GM18526 (cell line): Measurements from ENCODE around the gene CTCFL.

Experiments
- POLR2A ChIP-seq: IDR thresholded peaks from 3 replicates; pipeline ENCODE4 v1.6.1; 2011; ENCODE audit not compliant: insufficient read length; ENCODE audit errors: extremely low read depth

CTCFL gene, protein sequence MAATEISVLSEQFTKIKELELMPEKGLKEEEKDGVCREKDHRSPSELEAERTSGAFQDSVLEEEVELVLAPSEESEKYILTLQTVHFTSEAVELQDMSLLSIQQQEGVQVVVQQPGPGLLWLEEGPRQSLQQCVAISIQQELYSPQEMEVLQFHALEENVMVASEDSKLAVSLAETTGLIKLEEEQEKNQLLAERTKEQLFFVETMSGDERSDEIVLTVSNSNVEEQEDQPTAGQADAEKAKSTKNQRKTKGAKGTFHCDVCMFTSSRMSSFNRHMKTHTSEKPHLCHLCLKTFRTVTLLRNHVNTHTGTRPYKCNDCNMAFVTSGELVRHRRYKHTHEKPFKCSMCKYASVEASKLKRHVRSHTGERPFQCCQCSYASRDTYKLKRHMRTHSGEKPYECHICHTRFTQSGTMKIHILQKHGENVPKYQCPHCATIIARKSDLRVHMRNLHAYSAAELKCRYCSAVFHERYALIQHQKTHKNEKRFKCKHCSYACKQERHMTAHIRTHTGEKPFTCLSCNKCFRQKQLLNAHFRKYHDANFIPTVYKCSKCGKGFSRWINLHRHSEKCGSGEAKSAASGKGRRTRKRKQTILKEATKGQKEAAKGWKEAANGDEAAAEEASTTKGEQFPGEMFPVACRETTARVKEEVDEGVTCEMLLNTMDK

DNA sequence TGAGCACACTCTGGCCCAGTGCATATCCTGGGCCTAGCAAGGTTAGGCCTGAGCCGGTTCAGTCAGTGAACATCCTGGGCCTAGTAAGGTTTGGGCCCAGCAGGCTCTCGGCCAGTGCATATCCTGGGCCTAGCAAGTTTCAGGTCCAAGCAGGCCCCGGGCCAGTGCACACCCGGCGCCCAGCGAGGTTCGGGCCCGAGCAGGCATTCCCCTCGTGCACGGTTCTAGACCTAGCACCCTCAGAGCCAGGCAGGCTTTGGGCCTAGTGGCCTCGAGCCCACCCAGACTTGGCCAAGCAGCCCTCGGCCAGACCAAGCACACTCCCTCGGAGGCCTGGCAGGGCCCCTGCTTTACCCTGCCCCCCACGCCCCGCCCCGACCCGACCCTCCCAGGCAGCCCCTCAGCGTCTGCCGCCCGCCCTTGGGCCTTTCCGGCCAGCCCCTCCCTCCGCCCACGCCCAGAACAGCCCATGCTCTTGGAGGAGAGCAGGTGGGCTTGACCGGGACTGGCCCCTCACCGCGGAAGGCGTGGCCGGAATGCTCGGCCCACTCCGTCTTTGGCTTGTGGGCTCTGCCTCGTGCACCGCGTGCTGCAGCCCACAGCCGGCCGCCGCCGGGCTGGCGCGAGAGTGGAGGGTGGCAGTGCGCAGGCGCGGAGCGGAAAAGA is at the start of gene CTCFL:
TSS of gene CTCFL (minus strand) at position 630 of the 666 bp plus-strand sequence. CDS start 935 bp downstream, outside the sequence.
- TF ChIP-seq POLR2A, result no peak

DNA sequence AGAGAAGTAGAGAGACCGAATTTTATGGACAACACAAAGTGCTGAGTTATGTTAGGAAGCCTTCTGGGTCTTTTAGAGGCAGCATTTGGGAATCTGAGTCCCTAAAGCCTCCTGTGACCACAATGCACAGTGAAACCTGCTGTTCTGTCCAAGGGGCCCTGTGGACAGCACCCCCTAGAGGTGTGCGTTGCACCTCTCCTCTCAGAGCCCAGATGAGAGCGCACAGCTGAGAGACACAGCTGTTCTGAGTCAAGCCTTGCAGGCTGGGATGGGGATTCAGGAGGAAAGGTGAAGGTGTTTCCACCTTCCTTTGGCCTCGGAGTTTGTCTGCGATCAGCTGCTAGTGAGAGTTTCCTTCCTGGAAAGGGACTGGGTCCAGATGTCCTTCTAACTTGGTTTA is 49.0 kb upstream of the CTCFL start:
- no peak for TF ChIP-seq POLR2A

DNA sequence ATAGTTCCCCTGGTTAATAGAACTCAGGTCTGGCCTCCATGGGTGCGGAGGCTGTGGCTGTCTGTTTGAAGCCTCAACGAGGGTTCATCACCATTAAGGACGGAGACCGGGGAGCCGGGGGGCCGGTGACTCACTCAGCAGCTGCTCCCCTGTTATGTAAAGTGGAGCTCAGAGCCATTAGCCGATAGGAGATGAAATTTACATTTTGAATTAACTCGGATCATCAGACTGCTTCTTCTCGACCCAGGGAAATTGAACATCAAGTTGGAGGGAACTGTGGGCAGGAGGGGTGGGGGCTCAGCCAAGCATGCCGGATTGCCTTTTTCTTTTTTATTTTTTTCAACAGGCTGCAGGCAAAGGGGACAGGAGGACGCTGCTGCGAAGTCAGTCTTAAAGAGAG is 48.3 kb upstream of the CTCFL start:
- TF ChIP-seq POLR2A, result no peak

DNA sequence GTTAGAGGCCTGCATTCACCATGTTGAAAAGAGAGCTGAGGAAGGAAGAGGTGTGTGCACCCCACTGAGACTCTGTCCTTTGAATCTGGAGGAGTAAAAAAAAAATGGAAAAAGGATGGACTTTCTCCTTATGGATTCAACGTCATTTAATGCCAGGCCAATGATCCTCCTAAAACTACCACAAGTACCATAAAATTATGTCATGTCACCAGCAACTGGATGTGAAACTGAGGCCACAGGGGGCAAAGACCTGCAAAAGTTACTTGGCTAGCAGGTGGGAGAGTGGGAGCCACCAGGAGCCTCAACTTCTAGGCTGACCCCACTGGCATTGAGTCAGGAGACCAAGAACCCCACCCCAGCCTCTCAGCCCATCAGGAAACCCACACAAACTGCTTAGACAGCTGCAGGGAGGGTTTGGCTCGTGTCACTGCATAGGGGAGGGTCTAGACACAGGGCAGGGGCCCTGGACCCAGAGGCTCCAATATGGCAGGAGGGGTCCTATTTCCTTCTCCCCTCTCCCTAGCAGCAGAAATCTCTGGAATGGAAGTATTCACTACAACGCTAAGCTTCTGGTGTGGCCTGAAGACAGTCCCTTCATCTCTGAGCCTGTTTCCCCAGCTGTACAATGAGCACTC is 47.0 kb upstream of the CTCFL start:
- no peak for TF ChIP-seq POLR2A

DNA sequence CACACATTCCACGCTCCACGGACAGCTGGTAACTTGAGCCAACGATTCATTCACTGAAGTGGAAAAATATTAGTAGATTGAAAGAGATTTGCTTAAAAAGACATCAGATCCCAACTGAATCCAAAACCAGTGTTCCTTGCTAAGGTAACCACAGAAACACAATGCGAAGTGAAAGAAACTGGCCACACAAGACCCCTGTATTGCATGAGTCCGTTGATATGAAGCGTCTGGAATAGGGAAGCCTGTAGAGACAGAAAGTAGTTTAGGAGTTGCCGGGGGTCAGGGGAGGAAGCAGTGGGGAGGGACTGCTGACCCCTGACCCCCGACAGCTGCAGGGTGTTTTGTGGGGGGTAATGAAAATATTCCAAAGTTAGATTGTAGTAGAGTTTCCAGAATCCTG is 46.0 kb upstream of the CTCFL start:
- TF ChIP-seq POLR2A, result no peak

DNA sequence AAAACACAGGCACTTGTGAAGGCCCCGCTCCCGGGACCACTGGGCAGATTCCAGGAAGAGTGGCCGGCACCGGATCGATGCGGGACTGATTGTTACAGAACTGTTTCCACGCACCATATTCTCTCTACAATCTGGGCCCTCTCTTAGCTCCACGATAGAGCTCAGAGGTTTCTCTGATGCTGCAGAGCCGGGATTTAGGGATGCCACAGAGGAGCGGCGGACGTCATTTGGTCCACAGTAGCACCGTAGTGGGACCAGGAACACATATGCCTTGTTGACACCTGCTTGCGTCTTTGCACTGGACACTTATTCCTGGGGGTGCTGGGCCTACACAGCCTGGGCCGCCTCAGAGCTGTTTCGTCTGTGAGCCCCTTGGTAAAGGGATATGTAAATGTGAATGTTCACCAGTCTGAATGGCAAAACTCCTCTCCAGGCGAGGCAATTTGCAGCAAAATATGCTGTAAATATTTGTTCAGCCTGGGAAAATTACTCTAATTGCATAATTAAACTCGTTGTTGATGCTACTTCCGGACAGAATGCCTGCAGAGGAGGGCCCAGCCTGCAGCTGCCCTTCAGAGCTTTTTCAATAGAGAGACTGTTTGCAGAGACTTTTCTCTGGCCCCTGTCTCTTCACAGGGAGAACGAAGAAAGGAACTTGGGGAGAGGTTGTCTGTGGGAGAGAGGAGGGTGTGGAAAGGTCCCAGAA is 45.4 kb upstream of the CTCFL start:
- no peak for TF ChIP-seq POLR2A

DNA sequence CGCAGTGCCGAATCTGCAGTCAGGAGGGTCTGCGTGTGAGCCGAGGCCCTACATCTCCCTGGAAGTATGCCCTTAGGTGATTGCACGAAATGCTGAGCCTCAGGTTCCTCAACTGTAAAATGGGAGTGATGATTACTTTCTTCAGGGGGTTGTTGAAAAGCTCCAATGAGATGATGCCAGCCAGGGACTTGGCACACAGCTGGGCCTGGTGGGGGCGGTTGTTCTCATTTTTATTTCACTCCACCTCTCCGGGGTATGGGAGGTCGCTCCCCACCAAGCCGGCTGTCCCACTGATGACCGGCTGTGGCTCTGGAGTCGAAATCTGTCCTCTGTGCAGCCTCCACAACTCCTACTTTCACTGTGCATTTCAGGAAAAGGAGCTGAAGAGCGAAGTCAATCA is 44.0 kb upstream of the CTCFL start:
- TF ChIP-seq POLR2A, result no peak

DNA sequence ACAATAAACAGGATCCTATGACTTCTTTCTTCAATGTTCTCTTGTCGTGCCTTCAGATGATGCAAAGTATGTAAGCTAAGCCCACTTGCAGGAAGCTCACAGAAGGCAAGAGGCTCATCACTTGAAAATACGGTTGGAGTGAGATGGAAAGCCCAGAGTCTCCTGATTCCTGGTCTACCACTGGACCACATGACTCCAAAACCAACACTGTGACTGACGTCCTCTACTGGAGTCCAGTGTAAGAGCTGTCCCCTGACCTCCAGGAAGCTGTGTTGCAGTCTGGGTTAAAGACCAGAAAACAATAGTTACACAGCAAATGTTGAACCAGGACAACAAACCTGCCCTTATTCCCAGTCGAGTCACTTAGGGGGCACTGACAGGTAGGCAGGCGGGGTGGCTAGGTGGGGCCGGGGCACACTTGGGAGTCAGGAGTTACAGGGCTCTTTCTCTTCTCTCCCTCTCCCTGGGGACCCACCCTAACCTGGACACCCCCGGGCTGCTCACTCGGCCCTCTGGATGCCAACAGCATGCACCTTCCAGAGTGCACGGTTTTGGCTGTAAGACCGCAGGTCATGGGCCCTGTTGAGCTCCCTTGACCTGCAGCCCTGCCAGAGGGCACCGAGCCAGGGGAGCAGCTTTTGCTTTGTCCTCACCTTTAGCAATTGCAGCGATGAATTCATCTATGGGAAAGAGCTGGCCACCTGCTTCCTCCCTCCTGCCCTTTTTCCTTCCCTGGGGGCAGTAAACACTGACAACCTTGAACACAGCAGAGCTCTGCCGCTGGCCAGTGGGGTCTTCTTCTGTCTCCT is 43.4 kb upstream of the CTCFL start:
- TF ChIP-seq POLR2A, result no peak

DNA sequence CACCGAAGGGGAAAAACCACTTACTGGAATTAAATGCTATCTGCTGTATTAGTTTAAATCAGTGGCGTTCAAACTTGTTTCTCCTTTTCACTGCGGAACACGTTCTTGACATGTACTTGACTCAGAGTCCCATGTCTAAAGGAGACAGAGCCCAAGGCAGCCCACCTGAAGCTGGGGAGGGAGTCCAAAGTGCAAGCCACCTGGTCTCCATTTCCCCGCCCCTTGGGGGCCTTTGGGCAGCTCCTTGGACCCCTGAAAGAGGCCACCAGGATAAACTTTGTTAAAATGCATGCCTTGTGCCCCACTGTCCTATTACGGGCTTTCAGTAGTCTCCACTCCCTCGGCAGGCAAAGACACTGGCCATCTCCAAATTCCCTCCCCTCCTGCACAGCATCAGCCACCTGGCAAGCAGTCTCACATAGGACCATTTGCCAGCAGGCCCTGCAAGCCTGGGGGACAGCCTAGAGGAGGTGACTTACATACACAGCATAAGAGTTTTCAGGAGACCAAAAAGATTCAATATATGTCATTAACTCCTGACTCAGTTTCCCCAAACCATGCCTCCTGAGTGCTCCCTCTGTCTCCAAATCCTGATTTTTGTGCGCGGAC is 42.6 kb upstream of the CTCFL start:
- TF ChIP-seq POLR2A, result no peak

DNA sequence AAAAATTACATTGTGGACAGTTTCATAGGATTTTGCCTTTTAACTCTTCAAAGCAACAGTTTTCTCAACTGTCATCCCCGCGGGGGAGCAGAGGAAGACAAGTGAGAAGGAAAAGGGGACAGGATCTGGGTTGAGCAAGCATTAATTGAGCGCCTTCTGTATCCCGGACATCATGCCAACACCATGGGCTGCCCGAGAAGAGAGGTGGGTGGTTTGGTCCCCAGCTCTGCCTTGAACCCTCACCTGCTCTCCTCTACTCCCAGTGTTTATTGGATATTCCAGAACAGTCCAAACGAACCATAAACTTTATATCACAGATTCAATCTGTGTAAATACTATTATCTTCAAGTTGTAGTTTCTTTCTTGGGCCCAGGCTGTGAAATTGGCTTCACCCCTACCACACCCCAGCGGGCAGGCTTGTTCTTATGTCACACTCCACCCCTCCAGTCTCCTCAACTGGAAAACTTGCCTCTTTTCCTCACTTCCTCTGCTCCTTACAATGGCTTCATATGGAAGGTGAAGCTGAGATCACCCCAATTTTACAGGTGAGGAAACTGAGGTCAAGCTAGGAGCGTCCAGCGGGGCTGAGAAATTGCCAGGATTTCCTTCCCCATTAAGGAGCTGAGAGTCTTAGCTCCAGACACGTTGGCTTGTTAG is 42.0 kb upstream of the CTCFL start:
- TF ChIP-seq POLR2A, result no peak

DNA sequence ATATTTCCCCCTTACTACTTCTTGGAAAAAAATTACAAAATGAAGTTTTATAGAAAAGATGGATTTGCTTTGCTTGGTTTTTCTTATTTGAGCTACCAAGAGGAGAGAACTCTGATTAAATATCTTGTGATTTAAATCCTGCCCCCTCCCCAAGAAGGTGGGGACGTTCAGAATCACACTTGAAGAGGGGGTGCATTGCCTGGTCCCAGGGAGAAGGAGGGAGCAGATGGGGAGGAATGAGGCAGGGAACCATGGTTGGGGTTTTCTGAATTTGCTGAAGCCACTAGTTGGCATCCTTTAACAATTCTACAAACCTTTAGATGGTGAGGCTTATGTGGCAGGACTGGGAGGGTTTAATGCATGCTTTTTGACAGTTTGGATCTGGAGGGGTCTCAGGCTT is 41.5 kb upstream of the CTCFL start:
- TF ChIP-seq POLR2A, result no peak

DNA sequence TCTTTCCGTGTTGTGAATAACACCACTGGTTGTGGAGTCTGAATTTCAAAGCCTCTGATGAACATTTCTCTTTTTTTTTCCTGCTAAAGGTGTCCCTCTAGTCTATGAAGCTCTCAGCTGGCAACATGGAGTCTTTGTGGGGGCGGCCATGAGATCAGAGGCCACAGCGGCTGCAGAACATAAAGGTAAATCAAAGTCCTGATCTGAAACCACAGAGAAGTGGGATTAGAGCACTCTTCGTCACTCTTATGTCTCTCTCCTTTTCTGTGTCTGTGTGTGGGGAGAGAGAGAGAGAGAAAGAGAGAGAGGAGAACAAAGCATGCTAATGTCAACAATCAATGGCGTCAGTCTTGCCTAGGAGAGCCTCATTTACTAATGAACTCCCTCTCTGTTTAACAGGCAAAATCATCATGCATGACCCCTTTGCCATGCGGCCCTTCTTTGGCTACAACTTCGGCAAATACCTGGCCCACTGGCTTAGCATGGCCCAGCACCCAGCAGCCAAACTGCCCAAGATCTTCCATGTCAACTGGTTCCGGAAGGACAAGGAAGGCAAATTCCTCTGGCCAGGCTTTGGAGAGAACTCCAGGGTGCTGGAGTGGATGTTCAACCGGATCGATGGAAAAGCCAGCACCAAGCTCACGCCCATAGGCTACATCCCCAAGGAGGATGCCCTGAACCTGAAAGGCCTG is 40.2 kb upstream of the CTCFL start:
- no peak for TF ChIP-seq POLR2A
